ENCODE results near the gene NDC1.

DNA sequence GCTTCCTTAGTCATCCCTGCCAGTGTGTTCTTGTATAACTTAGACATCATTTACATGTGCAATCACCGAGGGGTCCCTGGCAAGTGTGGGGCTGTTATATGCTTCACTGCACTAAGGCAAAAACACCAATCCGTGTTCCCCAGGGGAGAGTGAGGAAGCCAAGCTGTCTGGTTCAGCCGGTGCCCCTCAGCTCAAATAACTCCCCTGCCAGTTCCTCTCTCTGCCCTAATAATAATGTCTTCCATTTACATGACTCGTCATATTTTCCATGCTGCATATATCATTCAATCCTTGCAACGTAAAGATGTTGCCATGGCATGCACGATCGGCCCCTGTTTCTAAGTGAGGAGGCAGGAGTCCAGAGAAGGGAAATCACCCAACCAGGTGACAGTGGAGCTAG lies 24.4 kb upstream of the NDC1 start:
- TF ChIP-seq, protein P1, sequence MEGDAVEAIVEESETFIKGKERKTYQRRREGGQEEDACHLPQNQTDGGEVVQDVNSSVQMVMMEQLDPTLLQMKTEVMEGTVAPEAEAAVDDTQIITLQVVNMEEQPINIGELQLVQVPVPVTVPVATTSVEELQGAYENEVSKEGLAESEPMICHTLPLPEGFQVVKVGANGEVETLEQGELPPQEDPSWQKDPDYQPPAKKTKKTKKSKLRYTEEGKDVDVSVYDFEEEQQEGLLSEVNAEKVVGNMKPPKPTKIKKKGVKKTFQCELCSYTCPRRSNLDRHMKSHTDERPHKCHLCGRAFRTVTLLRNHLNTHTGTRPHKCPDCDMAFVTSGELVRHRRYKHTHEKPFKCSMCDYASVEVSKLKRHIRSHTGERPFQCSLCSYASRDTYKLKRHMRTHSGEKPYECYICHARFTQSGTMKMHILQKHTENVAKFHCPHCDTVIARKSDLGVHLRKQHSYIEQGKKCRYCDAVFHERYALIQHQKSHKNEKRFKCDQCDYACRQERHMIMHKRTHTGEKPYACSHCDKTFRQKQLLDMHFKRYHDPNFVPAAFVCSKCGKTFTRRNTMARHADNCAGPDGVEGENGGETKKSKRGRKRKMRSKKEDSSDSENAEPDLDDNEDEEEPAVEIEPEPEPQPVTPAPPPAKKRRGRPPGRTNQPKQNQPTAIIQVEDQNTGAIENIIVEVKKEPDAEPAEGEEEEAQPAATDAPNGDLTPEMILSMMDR (IDR thresholded peaks at IDR 0.05): no peak
- no peak for TF ChIP-seq POLR2A (IDR thresholded peaks at IDR 0.05)

All from testis (tissue), 2 donors.